ENCODE results near the gene MN1. TPM values are rescaled to one million over a fixed set of nuclear protein-coding genes. Genes with fewer than 3 reads are reported as not detected.

Gene MN1
- total and polyA plus RNA-seq, 12 donors, result 0.64 to 2.7 (median 1.1) TPM

GRCh38 chr22:27760474-27760873 is 41.1 kb downstream of the MN1 start:
- H3K4me3 ChIP-seq, result no peak overlapping the region
- no peak for DNase-seq
- no peak overlapping the region for H3K27ac ChIP-seq
- no peaks in the 10 kb centered on the region for H3K36me3 ChIP-seq (replicated peaks in 1 of 2)
- WGBS, 4 donors, result 86 to 92% (median 88%) methylated on average over 8 of the region's 8 CpGs
- TF ChIP-seq CTCF (IDR thresholded peaks at IDR 0.05), result no peak
- TF ChIP-seq POLR2A (IDR thresholded peaks at IDR 0.05), result no peak
- no peaks in the 10 kb centered on the region for H3K9me3 ChIP-seq (replicated peaks in 1 of 3)
- H3K27me3 ChIP-seq, result no peaks in the 10 kb centered on the region
- intact Hi-C loops (cut with DNase I), result no loop called here
- no peaks in the 10 kb centered on the region for H3K4me1 ChIP-seq (replicated peaks in 1 of 2)

GRCh38 chr22:27757928-27758525 is 43.5 kb downstream of the MN1 start:
- DNase-seq, result no peak
- no peak overlapping the region for H3K27ac ChIP-seq
- TF ChIP-seq POLR2A (IDR thresholded peaks at IDR 0.05) (no peak), CTCF (IDR thresholded peaks at IDR 0.05) (no peak)
- H3K4me3 ChIP-seq, result no peak overlapping the region
- H3K36me3 ChIP-seq (replicated peaks in 1 of 2), result no peaks in the 10 kb centered on the region
- 88 to 97% (median 92%) methylated on average over 4 to 6 of the region's 6 CpGs for WGBS, 4 donors
- no peaks in the 10 kb centered on the region for H3K4me1 ChIP-seq (replicated peaks in 1 of 2)
- intact Hi-C loops (cut with DNase I), result no loop called here
- H3K9me3 ChIP-seq (replicated peaks in 1 of 3), result no peaks in the 10 kb centered on the region
- H3K27me3 ChIP-seq, result no peaks in the 10 kb centered on the region

GRCh38 chr22:27756212-27756660 is 45.3 kb downstream of the MN1 start:
- no peak for DNase-seq
- 89 to 96% (median 92%) methylated on average over 15 to 16 of the region's 16 CpGs for WGBS, 4 donors
- no peaks in the 10 kb centered on the region for H3K27me3 ChIP-seq
- H3K36me3 ChIP-seq (replicated peaks in 1 of 2), result no peaks in the 10 kb centered on the region
- TF ChIP-seq POLR2A (IDR thresholded peaks at IDR 0.05) (no peak), CTCF (IDR thresholded peaks at IDR 0.05) (no peak)
- intact Hi-C loops (cut with DNase I), result no loop called here
- H3K27ac ChIP-seq, result no peak overlapping the region
- H3K4me1 ChIP-seq (replicated peaks in 1 of 2), result no peaks in the 10 kb centered on the region
- no peak overlapping the region for H3K4me3 ChIP-seq
- no peaks in the 10 kb centered on the region for H3K9me3 ChIP-seq (replicated peaks in 1 of 3)

GRCh38 chr22:27755521-27756211 is 45.9 kb downstream of the MN1 start:
- Histone ChIP-seq H3K9me3 (replicated peaks in 1 of 3) (no peaks in the 10 kb centered on the region), H3K4me1 (replicated peaks in 1 of 2) (no peaks in the 10 kb centered on the region)

More at GRCh38 chr22:27755521-27756211, 45.9 kb downstream of the MN1 start:
- TF ChIP-seq CTCF (IDR thresholded peaks at IDR 0.05) (no peak), POLR2A (IDR thresholded peaks at IDR 0.05) (no peak)
- DNase-seq, result no peak
- Histone ChIP-seq H3K27me3 (no peaks in the 10 kb centered on the region), H3K4me3 (no peak overlapping the region), H3K27ac (no peak overlapping the region), H3K36me3 (replicated peaks in 1 of 2) (no peaks in the 10 kb centered on the region)
- 79 to 81% (median 80%) methylated on average over 19 of the region's 19 CpGs for WGBS, 4 donors
- intact Hi-C loops (cut with DNase I), result no loop called here

Measured in adrenal gland (tissue), 12 donors.